Panc1 (cell line): ENCODE results near the gene SYT1.

ENCODE experiments used
- POLR2AphosphoS5 ChIP-seq: IDR thresholded peaks from 2 replicates; pipeline ENCODE4 v1.6.1; 2012; ENCODE audit warnings: mild to moderate bottlenecking, low read depth, low read length, moderate library complexity
- SIN3A ChIP-seq: IDR thresholded peaks from 2 replicates; pipeline ENCODE4 v1.6.1; 2012; ENCODE audit warnings: low read depth, mild to moderate bottlenecking, low read length, moderate library complexity, borderline replicate concordance; ENCODE audit not compliant: insufficient read depth
- TCF7L2 ChIP-seq: IDR thresholded peaks from 2 replicates; pipeline ENCODE4 v1.6.1; 2011; ENCODE audit warnings: mild to moderate bottlenecking, low read depth, low read length, inconsistent platforms
- TF ChIP-seq, protein P1 (sequence below): fragments of 450-650 bp; IDR thresholded peaks from 2 replicates; pipeline ENCODE4 v1.5.1; 2017; ENCODE audit warnings: mild to moderate bottlenecking

DNA sequence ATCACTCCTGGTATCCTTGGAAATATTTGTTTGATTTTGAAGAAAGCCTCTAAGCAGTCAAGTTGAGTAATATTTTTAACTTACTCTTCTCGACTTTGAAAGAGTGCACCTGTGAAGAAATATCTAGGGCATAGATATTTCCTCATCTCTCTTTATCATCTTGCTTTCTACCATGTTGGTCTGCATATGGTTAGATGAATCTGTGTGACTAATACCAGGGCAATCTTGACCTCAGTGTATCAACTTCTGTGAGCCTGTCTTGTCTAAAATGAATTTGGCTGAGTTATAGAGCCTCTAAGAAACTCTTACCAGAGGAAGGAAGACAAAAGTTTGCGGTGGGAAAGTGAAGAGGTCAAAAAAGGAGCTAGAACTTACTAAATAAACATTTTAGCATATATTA, 68.4 kb downstream of the SYT1 start:
- TF ChIP-seq, protein P1, sequence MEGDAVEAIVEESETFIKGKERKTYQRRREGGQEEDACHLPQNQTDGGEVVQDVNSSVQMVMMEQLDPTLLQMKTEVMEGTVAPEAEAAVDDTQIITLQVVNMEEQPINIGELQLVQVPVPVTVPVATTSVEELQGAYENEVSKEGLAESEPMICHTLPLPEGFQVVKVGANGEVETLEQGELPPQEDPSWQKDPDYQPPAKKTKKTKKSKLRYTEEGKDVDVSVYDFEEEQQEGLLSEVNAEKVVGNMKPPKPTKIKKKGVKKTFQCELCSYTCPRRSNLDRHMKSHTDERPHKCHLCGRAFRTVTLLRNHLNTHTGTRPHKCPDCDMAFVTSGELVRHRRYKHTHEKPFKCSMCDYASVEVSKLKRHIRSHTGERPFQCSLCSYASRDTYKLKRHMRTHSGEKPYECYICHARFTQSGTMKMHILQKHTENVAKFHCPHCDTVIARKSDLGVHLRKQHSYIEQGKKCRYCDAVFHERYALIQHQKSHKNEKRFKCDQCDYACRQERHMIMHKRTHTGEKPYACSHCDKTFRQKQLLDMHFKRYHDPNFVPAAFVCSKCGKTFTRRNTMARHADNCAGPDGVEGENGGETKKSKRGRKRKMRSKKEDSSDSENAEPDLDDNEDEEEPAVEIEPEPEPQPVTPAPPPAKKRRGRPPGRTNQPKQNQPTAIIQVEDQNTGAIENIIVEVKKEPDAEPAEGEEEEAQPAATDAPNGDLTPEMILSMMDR = no peak
- TF ChIP-seq TCF7L2 = no peak
- TF ChIP-seq POLR2AphosphoS5 = no peak
- TF ChIP-seq SIN3A = no peak
